ENCODE data around the gene TMEM120B. TPM values are rescaled to one million over a fixed set of nuclear protein-coding genes. Genes with fewer than 3 reads are reported as not detected.

TMEM120B gene
- total RNA-seq, 2 experiments from 2014 or later = 7.6 to 8.2 TPM

- no peak for ATAC-seq
- peaks cover 50% of the 10 kb centered on the region for H3K36me3 Mint-ChIP-seq (ENCODE audit: low read depth)
- peaks cover 43% of the 10 kb centered on the region for H3K4me1 Mint-ChIP-seq (ENCODE audit: low read depth)
Observed at GRCh38 chr12:121806546-121807423, 94.2 kb downstream of the TMEM120B start.

GRCh38 chr12:121807642-121808347, 95.2 kb downstream of the TMEM120B start:
- H3K27me3 Mint-ChIP-seq (ENCODE audit: low read depth) = no peaks in the 10 kb centered on the region
- H3K36me3 Mint-ChIP-seq (ENCODE audit: low read depth) = peaks cover 54% of the 10 kb centered on the region
- no peak for ATAC-seq
- peak overlapping the region; percentile 15 for H3K4me3 Mint-ChIP-seq
- no peaks in the 10 kb centered on the region for H3K9me3 Mint-ChIP-seq (ENCODE audit: insufficient read depth)
- POLR2A ChIA-PET = interaction anchor here (17.0 kb wide), 1 partner anchor 17 kb away, joined by 543 read pairs; the partner anchor contains the start of genes RHOF and SETD1B
- H3K4me1 Mint-ChIP-seq (ENCODE audit: low read depth) = peaks cover 48% of the 10 kb centered on the region
- DNase-seq = no peak
- CTCF ChIA-PET = interaction anchor here (1.7 to 16.5 kb wide), 2 partner anchors 16 to 31 kb away, joined by 5 to 956 read pairs; partner anchors contain the start of genes RHOF and SETD1B
- no peak overlapping the region for H3K27ac Mint-ChIP-seq

More at GRCh38 chr12:121806546-121807423, 94.2 kb downstream of the TMEM120B start:
- no peak for DNase-seq
- Mint-ChIP-seq H3K4me3 (peak overlapping the region; percentile 96), H3K27ac (peak overlapping the region; percentile 84), H3K27me3 (ENCODE audit: low read depth) (no peaks in the 10 kb centered on the region), H3K9me3 (ENCODE audit: insufficient read depth) (no peaks in the 10 kb centered on the region)
- CTCF ChIA-PET = interaction anchor here (1.4 to 16.5 kb wide), 2 partner anchors 15 to 30 kb away, joined by 4 to 956 read pairs; partner anchors contain the start of genes RHOF and SETD1B
- POLR2A ChIA-PET = interaction anchor here (0.7 to 17.0 kb wide), 2 partner anchors 10 to 16 kb away, joined by 3 to 543 read pairs; partner anchors contain the start of genes RHOF and SETD1B

GRCh38 chr12:121808623-121809022, 96.1 kb downstream of the TMEM120B start:
- no peaks in the 10 kb centered on the region for H3K9me3 Mint-ChIP-seq (ENCODE audit: insufficient read depth)
- CTCF ChIA-PET = interaction anchor here (1.7 to 16.5 kb wide), 2 partner anchors 17 to 32 kb away, joined by 5 to 956 read pairs; partner anchors contain the start of genes RHOF and SETD1B

GRCh38 chr12:121809712-121810116, 97.2 kb downstream of the TMEM120B start:
- DNase-seq = no peak
- POLR2A ChIA-PET = interaction anchor here (17.0 kb wide), 1 partner anchor 19 kb away, joined by 543 read pairs; the partner anchor contains the start of genes RHOF and SETD1B
- Mint-ChIP-seq H3K9me3 (ENCODE audit: insufficient read depth) (no peaks in the 10 kb centered on the region), H3K27me3 (ENCODE audit: low read depth) (no peaks in the 10 kb centered on the region), H3K4me3 (no peak overlapping the region), H3K4me1 (ENCODE audit: low read depth) (peaks cover 58% of the 10 kb centered on the region), H3K36me3 (ENCODE audit: low read depth) (peaks cover 62% of the 10 kb centered on the region), H3K27ac (peak overlapping the region; percentile 2)
- ATAC-seq = no peak
- CTCF ChIA-PET = interaction anchor here (1.7 to 16.5 kb wide), 3 partner anchors 18 to 98 kb away, joined by 5 to 956 read pairs (median 12); partner anchors contain the start of genes RHOF, SETD1B and TMEM120B

More at GRCh38 chr12:121808623-121809022, 96.1 kb downstream of the TMEM120B start:
- H3K27me3 Mint-ChIP-seq (ENCODE audit: low read depth) = no peaks in the 10 kb centered on the region
- H3K27ac Mint-ChIP-seq = no peak overlapping the region
- peaks cover 57% of the 10 kb centered on the region for H3K4me1 Mint-ChIP-seq (ENCODE audit: low read depth)
- ATAC-seq (no peak), DNase-seq (no peak)
- POLR2A ChIA-PET = interaction anchor here (17.0 kb wide), 1 partner anchor 18 kb away, joined by 543 read pairs; the partner anchor contains the start of genes RHOF and SETD1B
- no peak overlapping the region for H3K4me3 Mint-ChIP-seq
- H3K36me3 Mint-ChIP-seq (ENCODE audit: low read depth) = peaks cover 59% of the 10 kb centered on the region

- Mint-ChIP-seq H3K9me3 (ENCODE audit: insufficient read depth) (no peaks in the 10 kb centered on the region), H3K4me3 (peak overlapping the region; percentile 12), H3K36me3 (ENCODE audit: low read depth) (peaks cover 63% of the 10 kb centered on the region), H3K27ac (no peak overlapping the region), H3K27me3 (ENCODE audit: low read depth) (no peaks in the 10 kb centered on the region), H3K4me1 (ENCODE audit: low read depth) (peaks cover 59% of the 10 kb centered on the region)
- CTCF ChIA-PET = interaction anchor here (1.6 to 16.5 kb wide), 7 partner anchors 19 to 120 kb away, joined by 6 to 956 read pairs (median 14); partner anchors contain the start of genes PSMD9, RHOF, SETD1B and TMEM120B
- ATAC-seq (no peak), DNase-seq (no peak)
- POLR2A ChIA-PET = interaction anchor here (2.0 to 17.0 kb wide), 2 partner anchors 20 to 79 kb away, joined by 7 to 543 read pairs; partner anchors contain the start of genes PSMD9, RHOF and SETD1B
Observed at GRCh38 chr12:121810234-121810817, 97.8 kb downstream of the TMEM120B start.

- no peaks in the 10 kb centered on the region for H3K27me3 Mint-ChIP-seq (ENCODE audit: low read depth)
- peaks cover 62% of the 10 kb centered on the region for H3K36me3 Mint-ChIP-seq (ENCODE audit: low read depth)
- POLR2A ChIA-PET = interaction anchor here (2.0 to 17.0 kb wide), 2 partner anchors 21 to 78 kb away, joined by 7 to 543 read pairs; partner anchors contain the start of genes PSMD9, RHOF and SETD1B
- CTCF ChIA-PET = interaction anchor here (0.9 to 16.5 kb wide), 14 partner anchors 19 to 274 kb away, joined by 3 to 956 read pairs (median 6); partner anchors contain the start of genes PSMD9, RHOF, SETD1B and TMEM120B
- peaks cover 58% of the 10 kb centered on the region for H3K4me1 Mint-ChIP-seq (ENCODE audit: low read depth)
- ATAC-seq (no peak), DNase-seq (no peak)
- H3K9me3 Mint-ChIP-seq (ENCODE audit: insufficient read depth) = no peaks in the 10 kb centered on the region
- peak overlapping the region; percentile 65 for H3K4me3 Mint-ChIP-seq
- peak overlapping the region; percentile 62 for H3K27ac Mint-ChIP-seq
Observed at GRCh38 chr12:121810833-121811433, 98.4 kb downstream of the TMEM120B start.

GRCh38 chr12:121811434-121812319, 99.1 kb downstream of the TMEM120B start:
- peaks cover 62% of the 10 kb centered on the region for H3K36me3 Mint-ChIP-seq (ENCODE audit: low read depth)
- DNase-seq = peak; percentile 71
- ATAC-seq = peak; percentile 83
- POLR2A ChIA-PET = interaction anchor here (0.8 to 17.0 kb wide), 3 partner anchors 21 to 99 kb away, joined by 5 to 543 read pairs (median 7); partner anchors contain the start of genes PSMD9, RHOF, SETD1B and TMEM120B
- H3K27ac Mint-ChIP-seq = peak overlapping the region; percentile 62
- H3K4me1 Mint-ChIP-seq (ENCODE audit: low read depth) = peaks cover 52% of the 10 kb centered on the region
- H3K27me3 Mint-ChIP-seq (ENCODE audit: low read depth) = no peaks in the 10 kb centered on the region
- no peaks in the 10 kb centered on the region for H3K9me3 Mint-ChIP-seq (ENCODE audit: insufficient read depth)
- peak overlapping the region; percentile 65 for H3K4me3 Mint-ChIP-seq
- CTCF ChIA-PET = interaction anchor here (0.9 to 16.5 kb wide), 15 partner anchors 18 to 275 kb away, joined by 3 to 956 read pairs (median 6); partner anchors contain the start of genes PSMD9, RHOF, SETD1B and TMEM120B

- POLR2A ChIA-PET = interaction anchor here (0.7 to 17.0 kb wide), 4 partner anchors 22 to 236 kb away, joined by 3 to 543 read pairs (median 6); partner anchors contain the start of genes PSMD9, RHOF, SETD1B and TMEM120B
- ATAC-seq = peak; percentile 52
- peak overlapping the region; percentile 65 for H3K4me3 Mint-ChIP-seq
- H3K36me3 Mint-ChIP-seq (ENCODE audit: low read depth) = peaks cover 64% of the 10 kb centered on the region
- peaks cover 52% of the 10 kb centered on the region for H3K4me1 Mint-ChIP-seq (ENCODE audit: low read depth)
- no peaks in the 10 kb centered on the region for H3K9me3 Mint-ChIP-seq (ENCODE audit: insufficient read depth)
- CTCF ChIA-PET = interaction anchor here (1.2 to 16.5 kb wide), 11 partner anchors 18 to 276 kb away, joined by 3 to 956 read pairs (median 12); partner anchors contain the start of genes PSMD9, RHOF, SETD1B and TMEM120B
- no peaks in the 10 kb centered on the region for H3K27me3 Mint-ChIP-seq (ENCODE audit: low read depth)
- no peak for DNase-seq
- peak overlapping the region; percentile 72 for H3K27ac Mint-ChIP-seq
Observed at GRCh38 chr12:121812320-121812871, 99.8 kb downstream of the TMEM120B start.
